Fibroblast of the aortic adventitia (primary cell): ENCODE data around the gene LSM7. TPM values are rescaled to one million over a fixed set of nuclear protein-coding genes. Genes with fewer than 3 reads are reported as not detected.

Experiments used
- DNase-seq: peaks from one replicate; pipeline ENCODE4 v3.0.0-alpha.2; 2010; ENCODE audit warnings: low read depth
- H3K4me3 ChIP-seq: 2 replicates; pipeline ENCODE4 v1.5.1; 2011; ENCODE audit warnings: low read depth, mild to moderate bottlenecking, control low read depth, low read length, moderate library complexity
- CTCF ChIP-seq: IDR thresholded peaks from 2 replicates; pipeline ENCODE4 v1.5.1; 2011; ENCODE audit warnings: mild to moderate bottlenecking, low read length, control low read depth, inconsistent platforms; ENCODE audit not compliant: insufficient read depth
- total RNA-seq: library from RNA; depleted of rRNA; stranded (reverse); fragments of >200 nt; gene quantifications from 2 replicates; pipeline ENCODE4 v1.2.3, GENCODE V29; 2012; ENCODE audit warnings: low replicate concordance

LSM7 gene
- total RNA-seq, 1 donor, result 108 TPM

GRCh38 chr19:2306281-2306806 lies 22.0 kb downstream of the LSM7 start:
- no peak for TF ChIP-seq CTCF
- no peak overlapping the region for H3K4me3 ChIP-seq
- DNase-seq, result no peak

GRCh38 chr19:2305452-2306280 lies 22.7 kb downstream of the LSM7 start:
- no peak for TF ChIP-seq CTCF
- H3K4me3 ChIP-seq, result no peak overlapping the region
- no peak for DNase-seq

GRCh38 chr19:2303211-2303798 lies 25.1 kb downstream of the LSM7 start:
- DNase-seq, result no peak
- H3K4me3 ChIP-seq, result no peak overlapping the region
- TF ChIP-seq CTCF, result no peak

GRCh38 chr19:2302319-2303210 lies 25.8 kb downstream of the LSM7 start:
- peak; percentile 27 for DNase-seq
- H3K4me3 ChIP-seq, result no peak overlapping the region
- no peak for TF ChIP-seq CTCF

GRCh38 chr19:2300533-2300932 lies 27.9 kb downstream of the LSM7 start:
- DNase-seq, result no peak
- H3K4me3 ChIP-seq, result no peak overlapping the region
- TF ChIP-seq CTCF, result no peak

- no peak for TF ChIP-seq CTCF
- no peak for DNase-seq
Measured at GRCh38 chr19:2296141-2296540, 32.2 kb downstream of the LSM7 start.

More at GRCh38 chr19:2296141-2296540, 32.2 kb downstream of the LSM7 start:
- no peak overlapping the region for H3K4me3 ChIP-seq
